AG04450 (cell line): ENCODE results near the gene FBXW10. TPM values are rescaled to one million over a fixed set of nuclear protein-coding genes. Genes with fewer than 3 reads are reported as not detected.
"Not testable (repeated sequence)": the region's sequence is repeated elsewhere in the genome, so short reads cannot be mapped to it uniquely, and the experiment has no call there.

Experiments
- CTCF ChIA-PET: fragments of 300-600, 350-600 bp; formaldehyde crosslinking; extraction: SDS; loops from one replicate; lab custom pipeline; 2022; ENCODE audit warnings: antibody characterized with exemption, inconsistent platforms; lab: Charles Lee
- POLR2A ChIA-PET: fragments of 350-600 bp; formaldehyde crosslinking; extraction: SDS; loops from one replicate; lab custom pipeline; 2021; ENCODE audit warnings: antibody characterized with exemption, inconsistent platforms; lab: Yijun Ruan, JAX
- DNase-seq: peaks from one replicate; pipeline ENCODE4 v3.0.0-alpha.2; 2011; ENCODE audit warnings: low read depth, low spot score
- H3K27ac ChIP-seq: one replicate; pipeline ENCODE4 v1.5.1; 2012; ENCODE audit warnings: low read depth, low read length, control low read depth
- H3K27me3 ChIP-seq: one replicate; pipeline ENCODE4 v1.6.0; 2012; ENCODE audit warnings: low read length; ENCODE audit not compliant: control insufficient read depth, insufficient read depth
- H3K4me3 ChIP-seq: 2 replicates; pipeline ENCODE4 v1.5.1; 2011; ENCODE audit warnings: mild to moderate bottlenecking, low read depth, low read length, control low read depth
- H3K9me3 ChIP-seq: 2 replicates; pipeline ENCODE4 v1.5.1; 2012; ENCODE audit warnings: low read length; ENCODE audit not compliant: control insufficient read depth, insufficient read depth
- CTCF ChIP-seq: IDR thresholded peaks from 2 replicates; pipeline ENCODE4 v1.5.1; 2011; ENCODE audit warnings: low read depth, low read length, control low read depth, inconsistent platforms
- polyA plus RNA-seq: library from polyadenylated mRNA; depleted of rRNA; stranded (reverse); fragments of >200 nt; gene quantifications from 2 replicates; pipeline ENCODE4 v1.2.3, GENCODE V29; 2011

Gene FBXW10
- polyA plus RNA-seq, 1 experiment, result 0.04 TPM

GRCh38 chr17:18753829-18754409, 10.1 kb downstream of the FBXW10 start:
- POLR2A ChIA-PET, CTCF ChIA-PET, H3K27ac ChIP-seq, H3K9me3 ChIP-seq, DNase-seq, H3K27me3 ChIP-seq, H3K4me3 ChIP-seq: not testable (repeated sequence)

GRCh38 chr17:18755969-18756368, 12.1 kb downstream of the FBXW10 start:
- CTCF ChIA-PET, DNase-seq, H3K27me3 ChIP-seq, H3K9me3 ChIP-seq, H3K27ac ChIP-seq, H3K4me3 ChIP-seq, POLR2A ChIA-PET: not testable (repeated sequence)

GRCh38 chr17:18757368-18758044, 13.7 kb downstream of the FBXW10 start:
- H3K9me3 ChIP-seq, DNase-seq, POLR2A ChIA-PET, H3K27me3 ChIP-seq, CTCF ChIA-PET, H3K4me3 ChIP-seq, H3K27ac ChIP-seq: not testable (repeated sequence)

GRCh38 chr17:18758344-18758743, 14.5 kb downstream of the FBXW10 start:
- DNase-seq, H3K27me3 ChIP-seq, H3K4me3 ChIP-seq, H3K27ac ChIP-seq, POLR2A ChIA-PET, H3K9me3 ChIP-seq, CTCF ChIA-PET: not testable (repeated sequence)

GRCh38 chr17:18760221-18760620, 16.4 kb downstream of the FBXW10 start:
- CTCF ChIA-PET, POLR2A ChIA-PET, H3K27ac ChIP-seq, H3K27me3 ChIP-seq, H3K9me3 ChIP-seq, H3K4me3 ChIP-seq, DNase-seq: not testable (repeated sequence)

- POLR2A ChIA-PET, H3K9me3 ChIP-seq, H3K4me3 ChIP-seq, H3K27ac ChIP-seq, DNase-seq, H3K27me3 ChIP-seq, CTCF ChIA-PET: not testable (repeated sequence)
Measured at GRCh38 chr17:18770572-18770971, 26.7 kb downstream of the FBXW10 start.

- H3K4me3 ChIP-seq, H3K9me3 ChIP-seq, H3K27ac ChIP-seq, POLR2A ChIA-PET, DNase-seq, CTCF ChIA-PET, H3K27me3 ChIP-seq: not testable (repeated sequence)
Measured at GRCh38 chr17:18771066-18771465, 27.2 kb downstream of the FBXW10 start.

GRCh38 chr17:18772471-18772870, 28.6 kb downstream of the FBXW10 start:
- H3K27me3 ChIP-seq, result peaks cover 7% of the 10 kb centered on the region
- POLR2A ChIA-PET, result no interaction called here
- TF ChIP-seq CTCF, result no peak
- CTCF ChIA-PET, result no interaction called here
- DNase-seq, result no peak
- no peak overlapping the region for H3K27ac ChIP-seq
- no peaks in the 10 kb centered on the region for H3K9me3 ChIP-seq
- H3K4me3 ChIP-seq, result no peak overlapping the region

- Histone ChIP-seq H3K27ac (peak within 1 kb of the TSS; percentile 21), H3K4me3 (peak within 1 kb of the TSS; percentile 62)
- POLR2A ChIA-PET, H3K9me3 ChIP-seq, H3K27me3 ChIP-seq, CTCF ChIA-PET: not testable (repeated sequence)
- peak; percentile 78 for DNase-seq
Measured at GRCh38 chr17:18780991-18781718, 37.3 kb downstream of the FBXW10 start, which contains the start of gene TVP23B. TVP23B (plus strand) TSS chr17:18781183; CDS start chr17:18781294, 111 bp downstream.

GRCh38 chr17:18781805-18782204, 38.0 kb downstream of the FBXW10 start:
- not testable (repeated sequence) for H3K27ac ChIP-seq, DNase-seq

GRCh38 chr17:18785933-18786332, 42.1 kb downstream of the FBXW10 start:
- H3K27ac ChIP-seq, CTCF ChIA-PET, H3K9me3 ChIP-seq, DNase-seq, H3K4me3 ChIP-seq, POLR2A ChIA-PET, H3K27me3 ChIP-seq: not testable (repeated sequence)

More at GRCh38 chr17:18781805-18782204, 38.0 kb downstream of the FBXW10 start:
- H3K27me3 ChIP-seq, CTCF ChIA-PET, H3K9me3 ChIP-seq, POLR2A ChIA-PET: not testable (repeated sequence)
- H3K4me3 ChIP-seq, result peak overlapping the region; percentile 48
